Panc1 (cell line): Measurements from ENCODE around the gene ZNF836.

Experiments used
- CTCF ChIP-seq: fragments of 450-650 bp; IDR thresholded peaks from 2 replicates; pipeline ENCODE4 v1.5.1; 2017; ENCODE audit warnings: mild to moderate bottlenecking
- POLR2AphosphoS5 ChIP-seq: IDR thresholded peaks from 2 replicates; pipeline ENCODE4 v1.6.1; 2012; ENCODE audit warnings: mild to moderate bottlenecking, low read depth, low read length, moderate library complexity
- REST ChIP-seq, 2 experiments: IDR thresholded peaks; 2 replicates each; pipeline ENCODE4 v1.6.1; 2011 to 2012; ENCODE audit warnings: low read depth in 2 of 2, control low read depth in 1 of 2, low read length in 1 of 2, mild to moderate bottlenecking in 1 of 2, moderate library complexity in 1 of 2; ENCODE audit not compliant: insufficient read depth in 1 of 2

- no peak for TF ChIP-seq POLR2AphosphoS5
- no peak for TF ChIP-seq CTCF
- no peak for TF ChIP-seq REST (IDR thresholded peaks at IDR 0.05; ENCODE audit: insufficient read depth in 1 of 2, low read depth in 2 of 2, low read length in 1 of 2)
Measured at GRCh38 chr19:52211203-52211602, 39.8 kb upstream of the ZNF836 start.
